PC-9 (cell line): ENCODE measurements around the gene PDCD4. TPM values are rescaled to one million over a fixed set of nuclear protein-coding genes. Genes with fewer than 3 reads are reported as not detected.

Experiments
- BruUV-seq: library from RNA; stranded (reverse); fragments of 400-500 nt; replicated peaks from 2 replicates; lab custom pipeline; 2021; lab: Mats Ljungman, UMichigan
- CTCF ChIA-PET: fragments of 300-600 bp; sonication (Branson Sonifier 250); formaldehyde crosslinking; loops from one replicate; lab custom pipeline; 2022; ENCODE audit warnings: antibody characterized with exemption; lab: Charles Lee
- POLR2A ChIA-PET: fragments of 300-600 bp; sonication (Branson Sonifier 250); formaldehyde crosslinking; loops from one replicate; lab custom pipeline; 2022; ENCODE audit warnings: antibody characterized with exemption; ENCODE audit not compliant: unreplicated experiment; lab: Charles Lee
- DNase-seq, 2 experiments: peaks; one replicate each; pipeline versions ENCODE4 v3.0.0 to v3.0.0-alpha.2; 2015 to 2022; ENCODE audit warnings: mixed read lengths in 1 of 2
- H2AFZ ChIP-seq: fragments of 200-600 bp; sonication (generic); 2 replicates; pipeline ENCODE4 v1.8.1; 2017; ENCODE audit warnings: antibody characterized with exemption
- H3F3A ChIP-seq: fragments of 200-600 bp; sonication (generic); 2 replicates; pipeline ENCODE4 v1.8.1; 2017; ENCODE audit warnings: antibody characterized with exemption, mild to moderate bottlenecking, low read depth; ENCODE audit not compliant: insufficient read depth
- H3K27ac ChIP-seq: fragments of 200-600 bp; sonication (generic); 2 replicates; pipeline ENCODE4 v1.6.1; 2016; ENCODE audit warnings: mixed run types
- H3K27me3 ChIP-seq: fragments of 200-600 bp; sonication (generic); 2 replicates; pipeline ENCODE4 v1.6.1; 2016; ENCODE audit warnings: low read depth, mixed run types; ENCODE audit not compliant: insufficient read depth
- H3K36me3 ChIP-seq: fragments of 200-600 bp; sonication (generic); 2 replicates; pipeline ENCODE4 v1.6.1; 2016; ENCODE audit warnings: low read depth, mixed run types
- H3K4me1 ChIP-seq: fragments of 200-600 bp; sonication (generic); replicated peaks from 2 replicates; pipeline ENCODE4 v1.6.1; 2016; ENCODE audit warnings: mixed run types; ENCODE audit not compliant: insufficient read depth
- H3K4me2 ChIP-seq: fragments of 200-600 bp; sonication (generic); 2 replicates; pipeline ENCODE4 v1.6.1; 2017; ENCODE audit warnings: mixed run types
- H3K4me3 ChIP-seq: fragments of 200-600 bp; sonication (generic); 2 replicates; pipeline ENCODE4 v1.6.1; 2016; ENCODE audit warnings: mixed run types
- H3K79me2 ChIP-seq: fragments of 200-600 bp; sonication (generic); 2 replicates; pipeline ENCODE4 v1.6.1; 2017; ENCODE audit warnings: low read depth, mixed run types
- H3K9me2 ChIP-seq: fragments of 200-600 bp; sonication (generic); 2 replicates; pipeline ENCODE4 v1.8.1; 2017; ENCODE audit warnings: mild to moderate bottlenecking; ENCODE audit not compliant: insufficient read depth
- H3K9me3 ChIP-seq: fragments of 200-600 bp; sonication (generic); 2 replicates; pipeline ENCODE4 v1.8.1; 2016; ENCODE audit warnings: low read depth; ENCODE audit not compliant: insufficient read depth
- H4K20me1 ChIP-seq: fragments of 200-600 bp; sonication (generic); 2 replicates; pipeline ENCODE4 v1.8.1; 2017; ENCODE audit not compliant: insufficient read depth
- EZH2 ChIP-seq: fragments of 200-600 bp; sonication (generic); IDR thresholded peaks from 2 replicates; pipeline ENCODE4 v1.8.0; 2017; ENCODE audit warnings: antibody characterized with exemption, low read depth
- intact Hi-C: fragments of 100-400 bp; cut with micrococcal nuclease; formaldehyde crosslinking; loops from one replicate; pipeline ENCODE4 v1.10.0; 2022; ENCODE audit not compliant: unreplicated experiment
- total RNA-seq: library from RNA; stranded (reverse); gene quantifications from 2 replicates; pipeline ENCODE4 v1.2.3, GENCODE V29; 2021
- TF ChIP-seq, protein P1 (sequence below): fragments of 200-600 bp; sonication (generic); conservative IDR thresholded peaks from 2 replicates; pipeline ENCODE4 v1.6.1; 2017; ENCODE audit warnings: mixed run types, antibody characterized with exemption, mild to moderate bottlenecking, moderate library complexity

PDCD4 gene
- total RNA-seq, 1 experiment from 2014 or later: 92.4 TPM

DNA sequence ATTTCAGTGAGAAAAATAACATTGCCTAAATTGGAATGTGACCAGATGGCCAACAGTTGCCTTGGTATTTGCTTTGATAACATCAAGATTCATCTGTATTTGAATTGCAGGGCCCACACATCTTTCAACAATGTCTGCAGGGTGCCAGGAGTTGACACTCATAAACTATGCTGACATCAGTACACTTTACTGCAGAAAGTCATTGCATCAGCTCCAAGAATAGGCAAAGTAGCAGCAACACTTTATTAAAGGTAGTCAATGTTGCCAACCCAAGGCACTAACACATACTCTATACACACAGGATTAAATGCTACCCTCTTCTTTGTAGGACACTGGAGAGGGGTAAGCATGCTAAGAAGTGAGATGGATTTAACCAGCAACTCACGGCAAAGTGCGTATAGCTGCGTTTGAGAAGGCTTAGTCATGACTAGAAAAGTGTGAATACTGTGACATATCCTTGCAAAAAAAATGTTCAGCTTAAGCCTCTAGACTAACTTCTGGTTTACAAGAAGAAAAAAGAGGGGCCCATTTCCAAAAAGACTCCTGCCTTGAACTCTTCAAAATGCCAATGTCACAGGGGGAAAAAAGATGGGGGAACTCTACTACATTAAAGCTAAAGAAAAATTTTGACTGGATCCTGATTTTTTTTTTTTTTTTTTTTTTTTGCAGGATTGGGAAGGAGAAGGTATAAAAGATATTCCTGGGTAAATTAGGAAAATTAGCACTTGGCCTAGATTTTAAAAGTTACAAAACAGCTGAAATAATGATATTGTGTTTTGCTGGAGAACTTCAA, 45.0 kb downstream of the PDCD4 start:
- CTCF ChIA-PET: interaction anchor here (0.6 kb wide), 1 partner anchor 306 kb away, joined by 4 read pairs; no protein-coding TSS in a partner anchor
- Histone ChIP-seq H3K27ac (no peak overlapping the region), H3K4me2 (peak overlapping the region; percentile 77; the same call in 1 of the 2 replicates), H3K9me2 (no peaks in the 10 kb centered on the region), H3K4me3 (no peak overlapping the region), H3K79me2 (peaks cover 18% of the 10 kb centered on the region), H3F3A (0 out of 2 replicates have a peak, but pooled peaks cover 4% of the 10 kb centered on the region), H4K20me1 (no peaks in the 10 kb centered on the region), H3K4me1 (peaks cover 19% of the 10 kb centered on the region), H2AFZ (no peak overlapping the region), H3K27me3 (no peaks in the 10 kb centered on the region), H3K36me3 (no peaks in the 10 kb centered on the region), H3K9me3 (no peaks in the 10 kb centered on the region)
- intact Hi-C loops: no loop called here
- no TSS peak for BruUV-seq
- POLR2A ChIA-PET: interaction anchor here (0.6 to 0.7 kb wide), 2 partner anchors 109 to 506 kb away, joined by 3 read pairs; no protein-coding TSS in a partner anchor
- TF ChIP-seq, protein P1, sequence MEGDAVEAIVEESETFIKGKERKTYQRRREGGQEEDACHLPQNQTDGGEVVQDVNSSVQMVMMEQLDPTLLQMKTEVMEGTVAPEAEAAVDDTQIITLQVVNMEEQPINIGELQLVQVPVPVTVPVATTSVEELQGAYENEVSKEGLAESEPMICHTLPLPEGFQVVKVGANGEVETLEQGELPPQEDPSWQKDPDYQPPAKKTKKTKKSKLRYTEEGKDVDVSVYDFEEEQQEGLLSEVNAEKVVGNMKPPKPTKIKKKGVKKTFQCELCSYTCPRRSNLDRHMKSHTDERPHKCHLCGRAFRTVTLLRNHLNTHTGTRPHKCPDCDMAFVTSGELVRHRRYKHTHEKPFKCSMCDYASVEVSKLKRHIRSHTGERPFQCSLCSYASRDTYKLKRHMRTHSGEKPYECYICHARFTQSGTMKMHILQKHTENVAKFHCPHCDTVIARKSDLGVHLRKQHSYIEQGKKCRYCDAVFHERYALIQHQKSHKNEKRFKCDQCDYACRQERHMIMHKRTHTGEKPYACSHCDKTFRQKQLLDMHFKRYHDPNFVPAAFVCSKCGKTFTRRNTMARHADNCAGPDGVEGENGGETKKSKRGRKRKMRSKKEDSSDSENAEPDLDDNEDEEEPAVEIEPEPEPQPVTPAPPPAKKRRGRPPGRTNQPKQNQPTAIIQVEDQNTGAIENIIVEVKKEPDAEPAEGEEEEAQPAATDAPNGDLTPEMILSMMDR: no peak
- no peak for TF ChIP-seq EZH2
- peak in 1 of 2 experiments; percentile 56 for DNase-seq

DNA sequence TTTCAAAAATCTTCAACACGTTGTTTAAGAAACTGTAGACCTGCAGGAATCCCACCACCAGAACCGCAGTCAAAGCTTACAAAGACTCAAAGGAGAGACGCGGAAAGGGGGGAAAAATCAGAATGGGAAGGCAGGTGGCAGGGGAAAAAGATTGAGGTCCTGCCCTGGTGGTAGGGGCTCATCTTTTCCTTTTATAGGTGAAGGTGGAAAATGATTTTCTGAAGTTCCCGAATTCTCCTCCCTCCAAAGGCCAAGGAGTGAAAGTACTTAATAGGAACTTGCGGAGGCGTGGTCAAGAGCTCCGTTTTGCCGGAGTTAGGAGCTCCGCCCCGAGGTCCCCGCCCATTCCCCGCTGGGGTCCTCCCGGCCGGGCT, 46.5 kb downstream of the PDCD4 start:
- TF ChIP-seq, protein P1: no peak; the same call in 1 of the 2 replicates
- no peak for TF ChIP-seq EZH2
- Histone ChIP-seq H3K79me2 (peaks cover 30% of the 10 kb centered on the region), H3K9me3 (no peaks in the 10 kb centered on the region), H3K4me2 (peak overlapping the region; percentile 77), H3F3A (0 out of 2 replicates have a peak, but pooled peaks cover 4% of the 10 kb centered on the region), H3K27ac (peak overlapping the region; percentile 83; the same call in 1 of the 2 replicates), H3K9me2 (no peaks in the 10 kb centered on the region), H2AFZ (peak overlapping the region; percentile 98), H4K20me1 (no peaks in the 10 kb centered on the region), H3K36me3 (no peaks in the 10 kb centered on the region), H3K4me3 (peak overlapping the region; percentile 92; the same call in 1 of the 2 replicates), H3K27me3 (no peaks in the 10 kb centered on the region), H3K4me1 (peaks cover 24% of the 10 kb centered on the region)
- ChIA-PET POLR2A (interaction anchor here (0.5 to 0.9 kb wide), 11 partner anchors 18 to 818 kb away, joined by 3 to 10 read pairs (median 4); no protein-coding TSS in a partner anchor), CTCF (interaction anchor here (1.8 kb wide), 1 partner anchor 308 kb away, joined by 5 read pairs; no protein-coding TSS in a partner anchor)
- intact Hi-C loops: no loop called here
- BruUV-seq: no TSS peak
- DNase-seq: peak; percentile 84 to 93

DNA sequence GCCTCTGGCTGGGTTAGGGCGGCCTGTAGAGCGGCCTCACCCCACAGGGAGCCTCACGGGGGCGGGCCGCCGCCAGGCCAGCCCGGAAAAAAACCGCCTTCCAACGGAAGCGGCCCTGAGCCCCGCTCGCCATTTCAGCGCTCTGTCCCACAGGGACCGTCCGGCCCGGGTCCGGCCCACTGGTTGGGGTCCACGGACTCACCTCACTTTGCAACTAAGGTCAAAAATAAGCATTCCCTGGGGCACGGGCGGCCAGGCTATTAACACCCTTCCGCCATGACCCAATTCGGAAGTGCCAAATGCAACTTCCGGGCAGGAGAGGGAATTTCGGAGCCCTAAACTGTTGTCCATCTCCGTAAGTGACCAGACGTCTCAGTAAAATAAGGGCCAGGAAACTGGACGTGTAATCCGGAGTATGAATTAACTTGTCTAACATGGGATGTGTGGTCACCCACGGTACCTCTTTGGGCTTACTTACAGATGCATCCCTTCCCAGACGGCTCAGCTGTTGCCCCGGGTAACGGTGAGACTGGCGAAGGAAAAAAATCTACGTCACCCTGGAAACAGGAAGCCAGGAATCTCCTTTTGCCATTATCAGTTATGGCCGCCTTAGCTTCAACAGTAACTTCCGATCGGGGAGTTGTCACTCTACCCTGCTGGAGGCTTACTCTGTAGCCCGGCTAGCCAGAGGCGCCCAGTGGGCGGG, 47.1 kb downstream of the PDCD4 start, which contains the start of gene BBIP1:
BBIP1 (minus strand) TSS at position 538 of the 706 bp plus-strand sequence. CDS start 1,023 bp downstream, outside the sequence.
- DNase-seq: peak in 1 of 2 experiments; percentile 98
- intact Hi-C loops: no loop called here

More for the DNA sequence above, 47.1 kb downstream of the PDCD4 start, which contains the start of gene BBIP1:
- peak within 1 kb of the TSS; percentile 98 for H2AFZ ChIP-seq
- H3K27me3 ChIP-seq: no peaks in the 10 kb centered on the region
- peaks cover 24% of the 10 kb centered on the region for H3K4me1 ChIP-seq
- BruUV-seq: TSS peak; percentile 66
- ChIA-PET POLR2A (interaction anchor here (0.5 to 0.9 kb wide), 15 partner anchors 18 to 819 kb away, joined by 3 to 14 read pairs (median 5); no protein-coding TSS in a partner anchor), CTCF (interaction anchor here (0.6 to 1.8 kb wide), 4 partner anchors 10 to 684 kb away, joined by 3 to 5 read pairs (median 4); no protein-coding TSS in a partner anchor)
- peak within 1 kb of the TSS; percentile 86 for H3K4me2 ChIP-seq
- H3K4me3 ChIP-seq: peak within 1 kb of the TSS; percentile 92
- no peaks in the 10 kb centered on the region for H3K36me3 ChIP-seq
- TF ChIP-seq EZH2: no peak
- TF ChIP-seq, protein P1: no peak
- no peaks in the 10 kb centered on the region for H3K9me3 ChIP-seq
- 0 out of 2 replicates have a peak, but pooled peaks cover 4% of the 10 kb centered on the region for H3F3A ChIP-seq
- H3K27ac ChIP-seq: peak within 1 kb of the TSS; percentile 83
- peaks cover 36% of the 10 kb centered on the region for H3K79me2 ChIP-seq
- no peaks in the 10 kb centered on the region for H3K9me2 ChIP-seq
- H4K20me1 ChIP-seq: no peaks in the 10 kb centered on the region
